IPS DF 6.9 (cell line): Measurements from ENCODE around the gene CCDC85C.

Experiments
- DNase-seq: peaks from one replicate; pipeline ENCODE4 v3.0.0-alpha.2; 2013; ENCODE audit warnings: low read depth, low spot score
- H3K27ac ChIP-seq: one replicate; pipeline ENCODE4 v1.5.1; 2013; ENCODE audit warnings: low read length, control low read depth
- H3K27me3 ChIP-seq: 2 replicates; pipeline ENCODE4 v1.6.1; 2013; ENCODE audit warnings: mild to moderate bottlenecking, low read length; ENCODE audit not compliant: control insufficient read depth, insufficient read depth
- H3K36me3 ChIP-seq: 2 replicates; pipeline ENCODE4 v1.6.1; 2013; ENCODE audit warnings: low read length; ENCODE audit not compliant: control insufficient read depth, insufficient read depth
- H3K4me1 ChIP-seq: 2 replicates; pipeline ENCODE4 v1.6.1; 2013; ENCODE audit warnings: low read length; ENCODE audit not compliant: control insufficient read depth, insufficient read depth
- H3K4me3 ChIP-seq: 2 replicates; pipeline ENCODE4 v1.5.1; 2013; ENCODE audit warnings: mild to moderate bottlenecking, low read length
- H3K9me3 ChIP-seq: 2 replicates; pipeline ENCODE4 v1.6.1; 2013; ENCODE audit warnings: low read length, inconsistent platforms; ENCODE audit not compliant: control insufficient read depth, insufficient read depth
- WGBS: extraction: QIAGEN DNeasy Blood & Tissue Kit; methylation state at CpG from one replicate; pipeline ENCODE4 v1.1.7; 2013; ENCODE audit warnings: mixed read lengths, missing lambda C conversion rate; ENCODE audit not compliant: insufficient read length, insufficient coverage; 5-methylcytosine and 5-hydroxymethylcytosine counted together

Gene CCDC85C

GRCh38 chr14:99616832-99617800, 13.1 kb upstream of the CCDC85C start:
- H3K27me3 ChIP-seq = no peaks in the 10 kb centered on the region
- no peak for DNase-seq
- 100% methylated on average over 4 of the region's 16 CpGs for WGBS

GRCh38 chr14:99615497-99616157, 11.6 kb upstream of the CCDC85C start:
- no peaks in the 10 kb centered on the region for H3K27me3 ChIP-seq
- no peaks in the 10 kb centered on the region; the same call in 1 of the 2 replicates for H3K4me1 ChIP-seq
- no peaks in the 10 kb centered on the region for H3K36me3 ChIP-seq
- no peak overlapping the region for H3K4me3 ChIP-seq
- no peak overlapping the region for H3K27ac ChIP-seq
- no peaks in the 10 kb centered on the region for H3K9me3 ChIP-seq
- WGBS = no CpG with 5 or more reads among the region's 7 CpGs
- no peak for DNase-seq

More at GRCh38 chr14:99616832-99617800, 13.1 kb upstream of the CCDC85C start:
- no peaks in the 10 kb centered on the region for H3K9me3 ChIP-seq
- H3K27ac ChIP-seq = no peak overlapping the region
- H3K4me1 ChIP-seq = no peaks in the 10 kb centered on the region; the same call in 1 of the 2 replicates
- H3K36me3 ChIP-seq = no peaks in the 10 kb centered on the region
- H3K4me3 ChIP-seq = no peak overlapping the region

DNA sequence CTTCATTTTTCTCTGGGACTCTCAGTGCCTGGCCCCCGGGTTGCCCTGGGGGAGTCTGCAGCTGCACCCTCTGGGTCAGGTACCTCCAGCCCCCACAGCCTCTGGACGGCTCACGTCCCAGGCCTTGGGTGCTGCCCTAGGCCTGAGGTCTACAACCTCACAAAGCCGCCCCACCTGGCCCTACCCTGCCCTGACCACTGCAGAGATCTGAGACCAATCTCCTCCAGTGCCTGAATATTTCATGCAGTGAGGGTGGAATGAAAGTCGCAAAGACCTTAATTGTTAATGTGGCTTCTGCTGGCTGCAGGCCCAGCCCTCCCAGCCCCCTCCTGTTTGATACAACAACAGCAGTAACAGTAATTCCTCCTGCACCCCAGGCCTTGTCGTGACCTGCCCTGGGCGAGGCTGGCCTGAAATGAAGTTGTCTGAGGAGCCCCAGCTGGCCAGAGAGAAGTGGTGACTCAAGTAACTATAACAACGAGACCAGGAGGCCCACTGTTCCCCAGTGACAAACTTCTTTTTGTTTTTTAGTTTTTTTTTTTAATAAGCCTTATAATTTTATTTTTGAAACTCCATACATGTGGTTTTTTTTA, 8.8 kb upstream of the CCDC85C start:
- H3K4me1 ChIP-seq = no peaks in the 10 kb centered on the region; the same call in 1 of the 2 replicates
- no peaks in the 10 kb centered on the region for H3K36me3 ChIP-seq
- H3K27ac ChIP-seq = no peak overlapping the region
- H3K9me3 ChIP-seq = no peaks in the 10 kb centered on the region
- no CpG with 5 or more reads among the region's 8 CpGs for WGBS
- no peak for DNase-seq
- no peak overlapping the region for H3K4me3 ChIP-seq
- H3K27me3 ChIP-seq = no peaks in the 10 kb centered on the region

DNA sequence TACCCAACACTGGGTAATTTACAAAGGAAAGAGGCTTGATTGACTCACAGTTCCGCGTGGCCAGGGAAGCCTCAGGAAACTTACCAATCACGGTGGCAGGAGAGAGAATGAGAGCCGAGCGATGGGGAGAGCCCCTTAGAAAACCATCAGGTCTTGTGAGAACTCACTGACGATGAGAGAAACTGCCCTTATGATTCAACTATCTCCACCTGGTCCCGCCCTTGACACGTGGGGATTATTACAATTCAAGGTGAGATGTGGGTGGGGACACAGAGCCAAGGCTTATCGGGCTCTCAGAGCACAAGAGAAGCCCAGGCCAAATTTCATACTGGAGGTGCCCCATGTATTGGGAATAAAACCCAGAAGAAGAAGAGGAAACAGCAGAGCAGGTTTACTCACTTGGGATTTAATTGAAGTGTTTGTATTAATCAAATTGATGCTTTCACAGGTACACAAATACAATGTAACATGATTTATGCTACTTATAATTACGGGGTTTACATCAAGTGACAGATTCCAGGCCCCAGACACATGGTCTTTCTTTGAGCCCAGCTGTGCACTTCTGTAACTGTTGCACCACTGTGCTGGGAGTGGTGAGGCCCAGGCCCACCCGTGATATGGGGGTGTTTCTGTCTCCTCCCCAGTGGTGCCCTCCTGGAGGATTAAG, 8.2 kb upstream of the CCDC85C start:
- Histone ChIP-seq H3K27me3 (no peaks in the 10 kb centered on the region), H3K27ac (no peak overlapping the region), H3K9me3 (no peaks in the 10 kb centered on the region), H3K4me3 (no peak overlapping the region), H3K4me1 (no peaks in the 10 kb centered on the region; the same call in 1 of the 2 replicates), H3K36me3 (no peaks in the 10 kb centered on the region)
- no peak for DNase-seq
- no CpG with 5 or more reads among the region's 11 CpGs for WGBS

- H3K27me3 ChIP-seq = no peaks in the 10 kb centered on the region
- H3K4me1 ChIP-seq = no peaks in the 10 kb centered on the region; the same call in 1 of the 2 replicates
- no peaks in the 10 kb centered on the region for H3K36me3 ChIP-seq
- no peaks in the 10 kb centered on the region for H3K9me3 ChIP-seq
- no peak for DNase-seq
- no CpG with 5 or more reads among the region's 4 CpGs for WGBS
- H3K4me3 ChIP-seq = no peak overlapping the region
- H3K27ac ChIP-seq = no peak overlapping the region
Observed at GRCh38 chr14:99611646-99612045, 7.6 kb upstream of the CCDC85C start.

DNA sequence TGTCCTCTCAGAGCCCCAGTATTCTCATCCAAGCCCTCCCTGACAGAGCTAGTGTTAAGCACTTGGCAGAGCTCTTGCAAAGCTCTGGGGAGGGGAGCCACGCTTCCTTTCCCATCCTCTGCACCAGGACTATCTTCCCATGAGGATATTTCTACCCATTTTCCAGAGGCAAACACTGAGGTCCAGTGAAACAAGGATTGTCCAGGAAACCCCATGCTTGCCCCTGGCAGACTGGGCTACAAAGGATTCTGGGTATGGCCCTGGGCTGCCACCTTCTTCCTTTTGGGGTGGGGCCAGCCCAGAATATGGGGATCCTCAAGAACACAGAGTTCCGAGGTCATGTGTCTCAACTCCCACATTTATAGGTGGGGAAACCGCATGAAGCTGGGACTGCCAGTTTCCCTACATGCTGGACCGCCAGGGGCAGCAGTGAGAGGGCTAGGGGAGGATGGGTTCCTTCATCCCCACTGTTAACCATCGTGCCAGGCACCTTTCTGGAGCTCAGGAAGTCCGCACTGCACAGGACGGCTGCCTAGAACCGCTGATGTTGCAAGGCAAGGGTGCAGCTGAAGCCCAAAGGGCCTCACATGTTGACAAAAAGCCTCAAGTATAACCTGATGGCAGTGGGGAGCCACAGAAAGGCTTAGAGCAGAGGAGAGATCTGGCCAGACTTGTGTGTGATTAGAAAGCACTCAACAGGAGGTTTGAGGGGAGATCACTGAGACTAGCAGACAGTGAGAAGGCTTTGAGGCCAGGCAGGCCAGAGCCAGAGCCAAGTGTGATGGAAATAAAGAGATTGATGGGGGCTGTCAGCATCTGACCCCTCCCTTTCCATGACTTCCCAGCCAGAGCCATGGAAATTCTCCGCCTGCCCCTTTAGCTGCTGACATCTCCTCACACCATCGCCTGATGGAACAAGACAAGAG, 5.5 kb upstream of the CCDC85C start:
- WGBS = no CpG with 5 or more reads among the region's 10 CpGs
- DNase-seq = no peak
- no peak overlapping the region for H3K27ac ChIP-seq
- H3K9me3 ChIP-seq = no peaks in the 10 kb centered on the region
- no peaks in the 10 kb centered on the region; the same call in 1 of the 2 replicates for H3K4me1 ChIP-seq
- H3K27me3 ChIP-seq = no peaks in the 10 kb centered on the region
- H3K4me3 ChIP-seq = no peak overlapping the region
- no peaks in the 10 kb centered on the region for H3K36me3 ChIP-seq

- Histone ChIP-seq H3K36me3 (no peaks in the 10 kb centered on the region), H3K4me3 (no peak overlapping the region), H3K27me3 (no peaks in the 10 kb centered on the region; the same call in 1 of the 2 replicates), H3K27ac (no peak overlapping the region), H3K9me3 (no peaks in the 10 kb centered on the region), H3K4me1 (no peaks in the 10 kb centered on the region; the same call in 1 of the 2 replicates)
- no CpG with 5 or more reads among the region's 2 CpGs for WGBS
- DNase-seq = no peak
Observed at GRCh38 chr14:99608591-99608990, 4.6 kb upstream of the CCDC85C start.

DNA sequence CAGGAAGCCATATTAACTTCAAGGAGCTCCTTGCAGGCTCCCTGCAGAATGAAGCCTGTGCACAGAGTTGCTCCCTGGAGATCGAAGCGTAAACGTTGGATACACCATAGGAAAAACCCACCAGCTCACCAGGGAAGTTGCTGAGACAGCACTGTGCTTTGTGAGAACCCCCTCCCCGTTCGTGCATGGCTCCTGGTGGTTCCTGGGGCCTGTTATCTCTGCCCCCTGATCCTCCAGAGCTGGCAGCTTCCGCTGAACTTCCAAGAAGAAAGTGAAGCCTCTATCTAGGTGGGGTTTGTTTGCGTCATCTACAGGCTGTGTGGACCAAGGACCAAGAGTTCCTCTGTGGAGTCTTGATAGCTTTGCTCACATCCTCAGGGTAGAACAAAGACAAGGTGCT, 2.4 kb upstream of the CCDC85C start:
- H3K27ac ChIP-seq = no peak overlapping the region
- DNase-seq = no peak
- WGBS = no CpG with 5 or more reads among the region's 7 CpGs

GRCh38 chr14:99605299-99605961, 1.4 kb upstream of the CCDC85C start:
- WGBS = no CpG with 5 or more reads among the region's 38 CpGs
- no peak overlapping the region for H3K27ac ChIP-seq
- no peaks in the 10 kb centered on the region for H3K36me3 ChIP-seq

More for the DNA sequence above, 2.4 kb upstream of the CCDC85C start:
- Histone ChIP-seq H3K9me3 (no peaks in the 10 kb centered on the region), H3K36me3 (no peaks in the 10 kb centered on the region), H3K4me1 (peaks cover 3% of the 10 kb centered on the region), H3K4me3 (no peak overlapping the region), H3K27me3 (peaks cover 10% of the 10 kb centered on the region)

More at GRCh38 chr14:99605299-99605961, 1.4 kb upstream of the CCDC85C start:
- Histone ChIP-seq H3K27me3 (peaks cover 10% of the 10 kb centered on the region), H3K4me3 (peak overlapping the region; percentile 87; the same call in 1 of the 2 replicates), H3K9me3 (no peaks in the 10 kb centered on the region), H3K4me1 (peaks cover 3% of the 10 kb centered on the region)
- no peak for DNase-seq
